ENCODE data around the gene ADH1B.
"Not testable (repeated sequence)": the region's sequence is repeated elsewhere in the genome, so short reads cannot be mapped to it uniquely, and the experiment has no call there.

The ADH1B gene

GRCh38 chr4:99351487-99351886, 30.3 kb upstream of the ADH1B start:
- no peaks in the 10 kb centered on the region for H4K20me1 ChIP-seq (ENCODE audit: insufficient read depth, low read length)
- ATAC-seq (ENCODE audit: insufficient read depth, low read depth) (no peak), DNase-seq (no peak)
- H3K27me3 ChIP-seq (ENCODE audit: insufficient read depth, low read length, poor library complexity): no peaks in the 10 kb centered on the region
- no peaks in the 10 kb centered on the region for H3K9me3 ChIP-seq (ENCODE audit: insufficient read depth, low read length, severe bottlenecking)
- H3K4me2 ChIP-seq (ENCODE audit: insufficient read depth, low read length): no peak overlapping the region
- no peak overlapping the region for H2AFZ ChIP-seq (ENCODE audit: low read depth, low read length)
- no peak overlapping the region for H3K9ac ChIP-seq (ENCODE audit: low read depth, low read length)
- H3K36me3 ChIP-seq (ENCODE audit: insufficient read depth, low read length): no peaks in the 10 kb centered on the region
- no peaks in the 10 kb centered on the region for H3K79me2 ChIP-seq (ENCODE audit: insufficient read depth, low read length)
- H3K27ac ChIP-seq (ENCODE audit: low read length): no peak overlapping the region
- no peak overlapping the region for H3K4me3 ChIP-seq (ENCODE audit: low read depth in 1 of 2, low read length in 2 of 2)
- peaks cover 7% of the 10 kb centered on the region for H3K4me1 ChIP-seq (ENCODE audit: insufficient read depth, low read length)
- TF ChIP-seq CTCF (IDR thresholded peaks at IDR 0.05; ENCODE audit: borderline replicate concordance, extremely low read depth, low read length, poor library complexity, severe bottlenecking): no peak
- TF ChIP-seq EZH2 (IDR thresholded peaks at IDR 0.05; ENCODE audit: borderline replicate concordance, low read depth, low read length, severe bottlenecking): no peak

DNA sequence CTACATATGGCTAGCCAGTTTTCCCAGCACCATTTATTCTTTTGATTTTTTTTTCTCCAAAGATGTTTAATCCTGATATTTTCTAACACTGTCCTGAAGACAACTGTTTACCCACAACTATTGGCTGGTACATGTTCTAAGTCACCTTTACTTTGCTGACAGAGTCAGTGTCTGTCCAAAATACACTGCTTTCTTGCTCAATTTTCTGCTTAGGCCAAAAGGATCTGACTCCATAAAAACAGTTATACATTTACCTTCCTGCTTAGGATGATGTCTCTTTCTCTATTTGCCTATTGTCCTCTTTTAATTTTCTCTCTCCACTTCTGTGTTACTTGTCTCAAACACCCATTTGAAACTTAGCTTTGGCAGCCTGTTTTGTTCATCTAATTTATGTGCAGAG, 28.1 kb upstream of the ADH1B start:
- H3K36me3 ChIP-seq (ENCODE audit: insufficient read depth, low read length): no peaks in the 10 kb centered on the region
- H3K27me3 ChIP-seq (ENCODE audit: insufficient read depth, low read length, poor library complexity): no peaks in the 10 kb centered on the region
- DNase-seq (no peak), ATAC-seq (ENCODE audit: insufficient read depth, low read depth) (no peak)
- H3K79me2 ChIP-seq (ENCODE audit: insufficient read depth, low read length): no peaks in the 10 kb centered on the region
- no peaks in the 10 kb centered on the region for H4K20me1 ChIP-seq (ENCODE audit: insufficient read depth, low read length)
- no peak overlapping the region for H3K4me3 ChIP-seq (ENCODE audit: low read depth in 1 of 2, low read length in 2 of 2)
- no peak overlapping the region for H3K9ac ChIP-seq (ENCODE audit: low read depth, low read length)
- H2AFZ ChIP-seq (ENCODE audit: low read depth, low read length): no peak overlapping the region
- no peaks in the 10 kb centered on the region for H3K9me3 ChIP-seq (ENCODE audit: insufficient read depth, low read length, severe bottlenecking)
- TF ChIP-seq EZH2 (IDR thresholded peaks at IDR 0.05; ENCODE audit: borderline replicate concordance, low read depth, low read length, severe bottlenecking) (no peak), CTCF (IDR thresholded peaks at IDR 0.05; ENCODE audit: borderline replicate concordance, extremely low read depth, low read length, poor library complexity, severe bottlenecking) (no peak)
- H3K4me2 ChIP-seq (ENCODE audit: insufficient read depth, low read length): no peak overlapping the region
- H3K27ac ChIP-seq (ENCODE audit: low read length): no peak overlapping the region
- no peaks in the 10 kb centered on the region for H3K4me1 ChIP-seq (ENCODE audit: insufficient read depth, low read length)

- H3K4me2 ChIP-seq (ENCODE audit: insufficient read depth, low read length); H3K36me3 ChIP-seq (ENCODE audit: insufficient read depth, low read length); H3K9ac ChIP-seq (ENCODE audit: low read depth, low read length); ATAC-seq (ENCODE audit: insufficient read depth, low read depth); DNase-seq; H3K9me3 ChIP-seq (ENCODE audit: insufficient read depth, low read length, severe bottlenecking); H3K79me2 ChIP-seq (ENCODE audit: insufficient read depth, low read length); H3K4me1 ChIP-seq (ENCODE audit: insufficient read depth, low read length); H3K4me3 ChIP-seq (ENCODE audit: low read depth in 1 of 2, low read length in 2 of 2); H2AFZ ChIP-seq (ENCODE audit: low read depth, low read length); H3K27ac ChIP-seq (ENCODE audit: low read length); H4K20me1 ChIP-seq (ENCODE audit: insufficient read depth, low read length); H3K27me3 ChIP-seq (ENCODE audit: insufficient read depth, low read length, poor library complexity): not testable (repeated sequence)
These were observed 21.4 kb upstream of the ADH1B start for GRCh38 chr4:99342624-99343023.

- Histone ChIP-seq H3K79me2 (ENCODE audit: insufficient read depth, low read length) (no peaks in the 10 kb centered on the region), H3K36me3 (ENCODE audit: insufficient read depth, low read length) (no peaks in the 10 kb centered on the region), H3K9ac (ENCODE audit: low read depth, low read length) (no peak overlapping the region), H3K4me2 (ENCODE audit: insufficient read depth, low read length) (no peak overlapping the region), H3K27ac (ENCODE audit: low read length) (no peak overlapping the region), H2AFZ (ENCODE audit: low read depth, low read length) (no peak overlapping the region), H3K4me1 (ENCODE audit: insufficient read depth, low read length) (no peaks in the 10 kb centered on the region), H3K9me3 (ENCODE audit: insufficient read depth, low read length, severe bottlenecking) (no peaks in the 10 kb centered on the region), H3K27me3 (ENCODE audit: insufficient read depth, low read length, poor library complexity) (no peaks in the 10 kb centered on the region), H3K4me3 (ENCODE audit: low read depth in 1 of 2, low read length in 2 of 2) (no peak overlapping the region), H4K20me1 (ENCODE audit: insufficient read depth, low read length) (no peaks in the 10 kb centered on the region)
- DNase-seq (no peak), ATAC-seq (ENCODE audit: insufficient read depth, low read depth) (no peak)
- TF ChIP-seq CTCF (IDR thresholded peaks at IDR 0.05; ENCODE audit: borderline replicate concordance, extremely low read depth, low read length, poor library complexity, severe bottlenecking): no peak
- no peak for TF ChIP-seq EZH2 (IDR thresholded peaks at IDR 0.05; ENCODE audit: borderline replicate concordance, low read depth, low read length, severe bottlenecking)
These were observed 20.2 kb upstream of the ADH1B start for GRCh38 chr4:99341426-99341825.
